ENCODE data around the gene CGGBP1.

- no peak for TF ChIP-seq POLR2A (IDR thresholded peaks at IDR 0.05; ENCODE audit: low read length)
- no peak for TF ChIP-seq GATA1 (IDR thresholded peaks at IDR 0.05; ENCODE audit: low read depth, low read length)
These were observed 770 bp upstream of the CGGBP1 start for GRCh38 chr3:88059380-88060170.

Measured in erythroblast (primary cell).